PFSK-1 (cell line): ENCODE data around the gene WNT4.

Experiments used
- POLR2AphosphoS5 ChIP-seq: IDR thresholded peaks from 2 replicates; pipeline ENCODE4 v1.6.1; 2012; ENCODE audit warnings: low read depth, mild to moderate bottlenecking, control low read depth, low read length, moderate library complexity
- TAF1 ChIP-seq: IDR thresholded peaks from 2 replicates; pipeline ENCODE4 v1.6.1; 2012; ENCODE audit warnings: low read length, control low read depth, borderline replicate concordance; ENCODE audit not compliant: insufficient read depth

- TF ChIP-seq TAF1 (no peak), POLR2AphosphoS5 (no peak)
These were observed 35.8 kb downstream of the WNT4 start for GRCh38 chr1:22107126-22107525.
